ENCODE measurements around the gene NPIPA1. TPM values are rescaled to one million over a fixed set of nuclear protein-coding genes. Genes with fewer than 3 reads are reported as not detected.
"Not testable (repeated sequence)": the region's sequence is repeated elsewhere in the genome, so short reads cannot be mapped to it uniquely, and the experiment has no call there.

NPIPA1 gene
- total RNA-seq, 2 experiments from 2014 or later = 84.1 TPM

GRCh38 chr16:14976971-14977736 lies 39.9 kb downstream of the NPIPA1 start:
- H3K36me3 Mint-ChIP-seq (ENCODE audit: low read depth); CTCF ChIA-PET; POLR2A ChIA-PET; H3K27me3 Mint-ChIP-seq; DNase-seq; H3K27ac Mint-ChIP-seq; H3K9me3 Mint-ChIP-seq: not testable (repeated sequence)
- Mint-ChIP-seq H3K4me3 (peak overlapping the region; percentile 21), H3K4me1 (peaks cover 19% of the 10 kb centered on the region)

GRCh38 chr16:14978281-14978680 lies 41.0 kb downstream of the NPIPA1 start:
- H3K9me3 Mint-ChIP-seq; DNase-seq; CTCF ChIA-PET; H3K27me3 Mint-ChIP-seq; H3K36me3 Mint-ChIP-seq (ENCODE audit: low read depth); POLR2A ChIA-PET; H3K27ac Mint-ChIP-seq; H3K4me3 Mint-ChIP-seq: not testable (repeated sequence)
- peaks cover 19% of the 10 kb centered on the region for H3K4me1 Mint-ChIP-seq

- H3K4me3 Mint-ChIP-seq; H3K27me3 Mint-ChIP-seq; H3K36me3 Mint-ChIP-seq (ENCODE audit: low read depth); POLR2A ChIA-PET; DNase-seq; CTCF ChIA-PET; H3K27ac Mint-ChIP-seq; H3K9me3 Mint-ChIP-seq: not testable (repeated sequence)
- H3K4me1 Mint-ChIP-seq = peaks cover 15% of the 10 kb centered on the region
These were observed 41.7 kb downstream of the NPIPA1 start for GRCh38 chr16:14978908-14979307.

GRCh38 chr16:14981234-14981633 lies 44.0 kb downstream of the NPIPA1 start:
- H3K9me3 Mint-ChIP-seq; DNase-seq; POLR2A ChIA-PET; H3K4me3 Mint-ChIP-seq; H3K27me3 Mint-ChIP-seq; CTCF ChIA-PET; H3K36me3 Mint-ChIP-seq (ENCODE audit: low read depth); H3K4me1 Mint-ChIP-seq; H3K27ac Mint-ChIP-seq: not testable (repeated sequence)

GRCh38 chr16:14982521-14982920 lies 45.3 kb downstream of the NPIPA1 start:
- H3K27ac Mint-ChIP-seq; H3K27me3 Mint-ChIP-seq; H3K4me1 Mint-ChIP-seq; CTCF ChIA-PET; DNase-seq; H3K4me3 Mint-ChIP-seq; H3K36me3 Mint-ChIP-seq (ENCODE audit: low read depth); H3K9me3 Mint-ChIP-seq; POLR2A ChIA-PET: not testable (repeated sequence)

GRCh38 chr16:14988092-14988491 lies 50.8 kb downstream of the NPIPA1 start:
- H3K4me3 Mint-ChIP-seq, H3K27me3 Mint-ChIP-seq: not testable (repeated sequence)

GRCh38 chr16:14988661-14989191 lies 51.5 kb downstream of the NPIPA1 start:
- CTCF ChIA-PET, H3K9me3 Mint-ChIP-seq, H3K4me3 Mint-ChIP-seq, POLR2A ChIA-PET, DNase-seq, H3K27me3 Mint-ChIP-seq, H3K27ac Mint-ChIP-seq, H3K4me1 Mint-ChIP-seq: not testable (repeated sequence)
- peaks cover 33% of the 10 kb centered on the region for H3K36me3 Mint-ChIP-seq (ENCODE audit: low read depth)

More at GRCh38 chr16:14988092-14988491, 50.8 kb downstream of the NPIPA1 start:
- H3K9me3 Mint-ChIP-seq, CTCF ChIA-PET, H3K27ac Mint-ChIP-seq, DNase-seq, H3K4me1 Mint-ChIP-seq, POLR2A ChIA-PET: not testable (repeated sequence)
- H3K36me3 Mint-ChIP-seq (ENCODE audit: low read depth) = peaks cover 29% of the 10 kb centered on the region

- H3K27ac Mint-ChIP-seq, POLR2A ChIA-PET, DNase-seq, H3K4me3 Mint-ChIP-seq, H3K9me3 Mint-ChIP-seq, H3K27me3 Mint-ChIP-seq, CTCF ChIA-PET, H3K4me1 Mint-ChIP-seq: not testable (repeated sequence)
- H3K36me3 Mint-ChIP-seq (ENCODE audit: low read depth) = peaks cover 34% of the 10 kb centered on the region
These were observed 52.3 kb downstream of the NPIPA1 start for GRCh38 chr16:14989291-14990281.

GRCh38 chr16:14993277-14994151 lies 56.3 kb downstream of the NPIPA1 start:
- POLR2A ChIA-PET = interaction anchor here (0.7 kb wide), 1 partner anchor 19 kb away, joined by 3 read pairs; the partner anchor contains the start of gene PDXDC1
- peaks cover 26% of the 10 kb centered on the region for H3K36me3 Mint-ChIP-seq (ENCODE audit: low read depth)
- H3K4me3 Mint-ChIP-seq, CTCF ChIA-PET, H3K27me3 Mint-ChIP-seq, DNase-seq, H3K4me1 Mint-ChIP-seq, H3K27ac Mint-ChIP-seq, H3K9me3 Mint-ChIP-seq: not testable (repeated sequence)

GRCh38 chr16:14996702-14997101 lies 59.5 kb downstream of the NPIPA1 start:
- CTCF ChIA-PET, DNase-seq, POLR2A ChIA-PET, H3K4me1 Mint-ChIP-seq, H3K4me3 Mint-ChIP-seq, H3K27ac Mint-ChIP-seq, H3K9me3 Mint-ChIP-seq, H3K27me3 Mint-ChIP-seq: not testable (repeated sequence)
- H3K36me3 Mint-ChIP-seq (ENCODE audit: low read depth) = peaks cover 20% of the 10 kb centered on the region

GRCh38 chr16:14998300-14998699 lies 61.1 kb downstream of the NPIPA1 start:
- H3K27ac Mint-ChIP-seq, POLR2A ChIA-PET, H3K27me3 Mint-ChIP-seq, DNase-seq, H3K4me1 Mint-ChIP-seq, H3K4me3 Mint-ChIP-seq, H3K9me3 Mint-ChIP-seq, CTCF ChIA-PET: not testable (repeated sequence)
- peaks cover 12% of the 10 kb centered on the region for H3K36me3 Mint-ChIP-seq (ENCODE audit: low read depth)

- H3K9me3 Mint-ChIP-seq, DNase-seq, POLR2A ChIA-PET, H3K4me3 Mint-ChIP-seq, H3K27me3 Mint-ChIP-seq, CTCF ChIA-PET, H3K27ac Mint-ChIP-seq, H3K4me1 Mint-ChIP-seq: not testable (repeated sequence)
- H3K36me3 Mint-ChIP-seq (ENCODE audit: low read depth) = peaks cover 12% of the 10 kb centered on the region
These were observed 62.6 kb downstream of the NPIPA1 start for GRCh38 chr16:14999845-15000244.
